Activated naive CD4-positive, alpha-beta T cell treated with anti-CD3 and anti-CD28 coated beads for 36 hours (primary cell): ENCODE data around the gene CDKN2D. TPM values are rescaled to one million over a fixed set of nuclear protein-coding genes. Genes with fewer than 3 reads are reported as not detected.
A peak's percentile ranks its signal among the peaks of the same experiment; 100 is the strongest.
"Not testable (repeated sequence)": the region's sequence is repeated elsewhere in the genome, so short reads cannot be mapped to it uniquely, and the experiment has no call there.

ENCODE experiments used
- CTCF ChIA-PET: fragments of 350-600 bp; sonication (Branson Sonifier 250); formaldehyde crosslinking; loops from one replicate; lab custom pipeline; 2021; ENCODE audit warnings: antibody characterized with exemption; lab: Charles Lee
- DNase-seq: peaks from one replicate; pipeline ENCODE4 v3.0.0-alpha.2; 2020
- H3K27ac Mint-ChIP-seq: one replicate; pipeline ENCODE4 v1.8.0; 2021; ENCODE audit warnings: mild to moderate bottlenecking, mixed read lengths
- H3K27me3 Mint-ChIP-seq: one replicate; pipeline ENCODE4 v1.8.0; 2021; ENCODE audit warnings: low read depth, mixed read lengths
- H3K36me3 Mint-ChIP-seq: one replicate; pipeline ENCODE4 v1.8.0; 2021; ENCODE audit warnings: low read depth, mixed read lengths
- H3K4me1 Mint-ChIP-seq: one replicate; pipeline ENCODE4 v1.8.0; 2021; ENCODE audit warnings: low read depth, mixed read lengths
- H3K4me3 Mint-ChIP-seq: one replicate; pipeline ENCODE4 v1.8.0; 2021; ENCODE audit warnings: mild to moderate bottlenecking, moderate library complexity, mixed read lengths
- H3K9me3 Mint-ChIP-seq: one replicate; pipeline ENCODE4 v1.8.0; 2021; ENCODE audit warnings: mixed read lengths
- intact Hi-C: fragments of 100-400 bp; cut with micrococcal nuclease; formaldehyde crosslinking; loops from one replicate; pipeline ENCODE4 v1.15.1; 2023
- total RNA-seq, 2 experiments: library from RNA; stranded (reverse); gene quantifications; one replicate each; pipeline ENCODE4 v1.2.3, GENCODE V29; 2021

The CDKN2D gene
- total RNA-seq, 2 experiments from 2014 or later = 69.2 to 75.2 TPM

DNA sequence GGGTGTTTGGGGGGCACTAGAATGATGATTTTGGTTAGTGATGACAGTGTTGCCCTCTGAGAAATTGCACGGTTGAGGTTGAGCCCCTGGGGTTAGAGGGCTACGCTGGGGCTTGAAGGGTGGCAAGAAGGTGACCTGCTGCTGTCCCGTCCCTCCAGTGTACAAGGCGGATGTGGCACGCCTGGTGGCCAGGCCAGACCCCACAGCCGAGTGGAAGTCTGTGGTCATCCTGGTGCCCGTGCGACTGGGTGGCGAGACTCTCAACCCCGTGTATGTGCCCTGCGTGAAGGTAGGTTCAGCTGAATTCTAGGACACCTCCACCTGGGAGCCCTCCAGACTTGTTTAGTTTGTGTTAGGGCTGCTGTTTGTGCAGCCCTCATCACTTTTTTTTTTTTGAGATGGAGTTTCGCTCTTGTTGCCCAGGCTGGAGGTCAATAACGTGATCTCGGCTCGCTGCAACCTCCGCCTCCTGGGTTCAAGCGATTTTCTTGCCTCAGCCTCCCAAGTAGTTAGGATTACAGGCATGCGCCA, 20.0 kb downstream of the CDKN2D start:
- H3K4me3 Mint-ChIP-seq = no peak overlapping the region
- CTCF ChIA-PET = interaction anchor here (1.0 kb wide), 1 partner anchor 13 kb away, joined by 3 read pairs; no protein-coding TSS in a partner anchor
- H3K36me3 Mint-ChIP-seq = peaks cover 30% of the 10 kb centered on the region
- H3K27ac Mint-ChIP-seq = no peak overlapping the region
- H3K4me1 Mint-ChIP-seq = peaks cover 33% of the 10 kb centered on the region
- intact Hi-C loops = no loop called here
- no peaks in the 10 kb centered on the region for H3K9me3 Mint-ChIP-seq
- no peak for DNase-seq
- H3K27me3 Mint-ChIP-seq = no peaks in the 10 kb centered on the region

DNA sequence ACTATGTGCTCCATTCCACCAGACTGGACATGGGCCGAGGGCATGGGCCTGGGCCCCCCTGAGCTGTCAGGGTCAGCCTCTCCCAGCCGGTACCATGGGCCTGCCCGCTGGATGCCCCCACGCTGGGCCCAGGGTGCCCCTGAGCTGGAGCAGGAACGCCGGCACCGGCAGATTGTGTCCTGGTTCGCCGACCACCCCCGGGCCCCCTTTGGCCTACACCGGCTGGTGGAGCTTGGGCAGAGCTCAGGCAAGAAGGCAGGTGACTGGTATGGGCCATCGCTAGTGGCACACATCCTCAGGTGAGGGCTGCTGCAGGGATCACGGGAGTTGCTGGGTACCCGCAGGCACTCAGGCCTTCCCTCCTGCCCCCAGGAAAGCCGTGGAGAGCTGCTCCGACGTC, 22.0 kb downstream of the CDKN2D start:
- Mint-ChIP-seq H3K9me3 (no peaks in the 10 kb centered on the region), H3K36me3 (peaks cover 11% of the 10 kb centered on the region), H3K4me1 (peaks cover 19% of the 10 kb centered on the region), H3K27ac (no peak overlapping the region), H3K27me3 (no peaks in the 10 kb centered on the region), H3K4me3 (no peak overlapping the region)
- CTCF ChIA-PET = interaction anchor here (0.7 to 1.3 kb wide), 2 partner anchors 15 to 37 kb away, joined by 3 to 4 read pairs; no protein-coding TSS in a partner anchor
- no peak for DNase-seq
- intact Hi-C loops = no loop called here

DNA sequence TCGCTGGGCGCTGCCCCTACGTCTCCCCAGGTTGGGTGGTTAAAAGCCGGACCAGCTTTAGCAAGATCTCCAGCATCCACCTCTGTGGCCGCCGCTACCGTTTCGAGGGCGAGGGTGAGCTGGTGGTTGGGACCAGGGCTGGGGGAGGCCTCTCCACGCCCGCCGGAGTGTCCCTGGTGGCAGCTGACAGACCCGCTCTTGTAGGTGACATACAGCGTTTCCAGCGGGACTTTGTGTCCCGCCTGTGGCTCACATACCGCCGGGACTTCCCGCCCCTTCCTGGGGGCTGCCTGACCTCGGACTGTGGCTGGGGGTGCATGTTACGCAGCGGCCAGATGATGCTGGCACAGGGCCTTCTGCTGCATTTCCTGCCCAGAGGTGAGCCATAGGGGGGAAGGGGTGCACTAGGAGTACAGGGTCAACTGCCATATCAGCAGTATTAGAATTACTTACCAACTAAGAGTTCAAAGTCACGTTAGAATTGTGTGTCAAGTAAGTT, 24.0 kb downstream of the CDKN2D start:
- Mint-ChIP-seq H3K36me3 (peaks cover 5% of the 10 kb centered on the region), H3K9me3 (no peaks in the 10 kb centered on the region), H3K27ac (peak overlapping the region; percentile 84), H3K4me3 (peak overlapping the region; percentile 85), H3K4me1 (peaks cover 14% of the 10 kb centered on the region), H3K27me3 (no peaks in the 10 kb centered on the region)
- intact Hi-C loops = no loop called here
- DNase-seq = peak; percentile 25
- CTCF ChIA-PET = interaction anchor here (0.6 to 2.1 kb wide), 2 partner anchors 38 to 52 kb away, joined by 3 to 8 read pairs; no protein-coding TSS in a partner anchor

DNA sequence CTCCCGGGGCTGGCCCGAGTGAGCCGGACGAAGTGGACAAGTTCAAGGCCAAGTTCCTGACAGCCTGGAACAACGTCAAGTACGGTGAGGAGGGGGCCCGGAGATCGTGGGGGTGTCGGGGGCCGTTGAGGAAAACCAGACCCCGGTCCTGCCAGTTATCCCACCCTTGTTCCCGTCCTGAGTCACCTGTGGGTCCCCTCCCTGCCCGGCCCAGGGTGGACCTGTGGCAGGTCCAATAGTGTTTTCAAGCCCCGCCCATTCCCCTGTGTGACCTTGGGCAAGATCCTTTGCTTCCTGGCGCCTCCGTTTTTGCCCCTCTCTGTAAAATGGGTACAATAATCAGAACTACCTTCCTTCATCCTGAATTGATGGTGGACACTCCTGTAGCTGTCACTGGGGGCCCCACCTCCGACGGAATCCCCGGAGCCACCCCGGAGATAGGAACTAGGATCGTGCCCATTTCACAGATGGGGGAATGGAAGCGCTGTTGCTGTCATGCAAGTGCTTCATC, 24.5 kb downstream of the CDKN2D start:
- CTCF ChIA-PET = interaction anchor here (2.1 kb wide), 1 partner anchor 38 kb away, joined by 8 read pairs; no protein-coding TSS in a partner anchor
- H3K27ac Mint-ChIP-seq = peak overlapping the region; percentile 84
- peak; percentile 30 for DNase-seq
- H3K36me3 Mint-ChIP-seq = peaks cover 5% of the 10 kb centered on the region
- intact Hi-C loops = no loop called here
- peak overlapping the region; percentile 85 for H3K4me3 Mint-ChIP-seq
- H3K4me1 Mint-ChIP-seq = peaks cover 14% of the 10 kb centered on the region
- no peaks in the 10 kb centered on the region for H3K9me3 Mint-ChIP-seq
- no peaks in the 10 kb centered on the region for H3K27me3 Mint-ChIP-seq

DNA sequence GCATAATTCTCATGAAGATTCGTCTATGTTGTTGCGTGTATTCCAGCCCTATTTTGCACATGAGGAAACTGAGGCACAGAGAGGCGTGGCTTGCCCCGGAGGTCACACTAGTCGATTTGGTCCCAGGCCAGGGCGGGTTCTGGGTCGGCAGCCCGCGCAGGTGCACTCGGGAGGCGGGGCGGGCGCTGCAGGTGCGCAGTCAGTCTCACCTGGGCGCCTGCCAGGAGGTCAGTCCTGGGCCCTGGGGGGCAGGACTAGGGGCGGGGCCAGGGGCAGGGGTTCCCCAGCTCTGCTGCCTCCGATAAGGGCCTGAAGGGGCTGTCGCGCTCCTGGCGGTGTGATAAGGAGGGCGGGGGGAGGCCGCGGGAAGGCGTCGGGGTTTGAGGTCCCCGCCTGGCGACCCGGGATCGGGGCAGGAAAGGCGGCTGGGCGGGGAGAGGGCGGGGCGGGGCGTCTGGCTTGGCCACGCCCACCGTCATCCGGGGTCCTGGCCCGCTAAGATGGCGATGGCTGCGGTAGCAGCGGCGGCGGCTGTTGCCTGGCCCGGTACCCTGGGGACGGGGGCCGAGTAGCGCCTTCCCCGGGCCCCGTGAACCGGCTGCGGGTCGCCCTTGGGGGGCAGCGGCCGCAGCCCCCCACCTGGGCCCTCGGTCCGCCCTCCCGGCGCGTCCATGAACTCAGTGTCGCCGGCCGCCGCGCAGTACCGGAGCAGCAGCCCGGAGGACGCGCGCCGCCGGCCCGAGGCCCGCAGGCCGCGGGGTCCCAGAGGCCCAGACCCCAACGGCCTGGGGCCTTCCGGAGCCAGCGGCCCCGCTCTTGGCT, 25.1 kb downstream of the CDKN2D start, which contains the start of gene ATG4D:
ATG4D (plus strand) TSS at position 485 of the 822 bp plus-strand sequence; CDS start at position 672, 187 bp downstream.
- H3K27me3 Mint-ChIP-seq = peaks cover 5% of the 10 kb centered on the region
- peaks cover 5% of the 10 kb centered on the region for H3K36me3 Mint-ChIP-seq
- CTCF ChIA-PET = interaction anchor here (1.3 to 3.5 kb wide), 2 partner anchors 28 to 38 kb away, joined by 4 to 28 read pairs; no protein-coding TSS in a partner anchor
- peaks cover 16% of the 10 kb centered on the region for H3K4me1 Mint-ChIP-seq
- H3K27ac Mint-ChIP-seq = peak within 1 kb of the TSS; percentile 84
- peak within 1 kb of the TSS; percentile 85 for H3K4me3 Mint-ChIP-seq
- no peaks in the 10 kb centered on the region for H3K9me3 Mint-ChIP-seq
- intact Hi-C loops = loop anchor here (1.0 to 2.0 kb wide), 3 partner anchors 23 to 112 kb away; partner anchors contain the start of gene KRI1
- DNase-seq = peak; percentile 78

DNA sequence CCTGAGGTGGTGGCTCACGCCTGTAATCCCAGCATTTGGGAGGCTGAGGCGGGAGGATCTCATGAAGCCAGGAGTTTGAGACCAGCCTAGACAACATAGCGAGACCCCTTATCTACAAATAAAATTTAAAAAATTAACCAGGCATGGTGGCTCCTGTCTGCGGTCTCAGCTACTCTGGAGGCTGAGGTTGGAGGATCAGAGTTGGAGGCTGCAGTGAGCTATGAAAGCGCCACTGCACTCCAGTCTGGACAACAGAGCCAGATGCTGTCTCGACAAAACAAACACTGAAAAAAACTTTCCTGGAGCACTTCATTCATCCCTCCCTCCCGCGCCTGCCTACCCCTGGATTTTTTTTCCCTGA, 25.7 kb downstream of the CDKN2D start:
- Mint-ChIP-seq H3K4me1 (peaks cover 16% of the 10 kb centered on the region), H3K4me3 (peak overlapping the region; percentile 78), H3K27me3 (peaks cover 11% of the 10 kb centered on the region), H3K27ac (peak overlapping the region; percentile 59), H3K36me3 (peaks cover 5% of the 10 kb centered on the region), H3K9me3 (no peaks in the 10 kb centered on the region)
- no peak for DNase-seq
- intact Hi-C loops = loop anchor here (1.0 to 2.0 kb wide), 3 partner anchors 23 to 112 kb away; partner anchors contain the start of gene KRI1
- CTCF ChIA-PET = interaction anchor here (0.7 to 3.5 kb wide), 5 partner anchors 18 to 37 kb away, joined by 3 to 28 read pairs (median 4); no protein-coding TSS in a partner anchor

DNA sequence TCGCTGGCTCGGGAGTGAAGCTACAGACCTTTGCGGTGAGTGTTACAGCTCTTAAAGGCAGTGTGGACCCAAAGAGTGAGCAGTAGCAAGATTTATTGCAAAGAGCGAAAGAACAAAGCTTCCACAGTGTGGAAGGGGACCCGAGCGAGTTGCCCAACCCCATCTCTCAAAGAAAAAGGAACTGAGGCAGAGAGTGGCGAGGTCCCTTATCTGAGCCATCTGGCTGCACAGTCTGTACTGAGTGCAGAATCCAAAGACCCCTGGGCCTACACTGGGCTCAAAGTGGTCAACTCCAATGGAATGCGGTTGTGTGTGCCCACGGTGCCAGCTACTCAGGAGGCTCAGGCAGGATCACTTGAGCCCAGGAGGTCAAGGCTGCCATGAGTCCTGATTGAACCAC, 29.8 kb downstream of the CDKN2D start:
- H3K27ac Mint-ChIP-seq, H3K36me3 Mint-ChIP-seq, H3K9me3 Mint-ChIP-seq, CTCF ChIA-PET, H3K4me3 Mint-ChIP-seq, H3K4me1 Mint-ChIP-seq, intact Hi-C loops, DNase-seq: not testable (repeated sequence)
- peaks cover 15% of the 10 kb centered on the region for H3K27me3 Mint-ChIP-seq

DNA sequence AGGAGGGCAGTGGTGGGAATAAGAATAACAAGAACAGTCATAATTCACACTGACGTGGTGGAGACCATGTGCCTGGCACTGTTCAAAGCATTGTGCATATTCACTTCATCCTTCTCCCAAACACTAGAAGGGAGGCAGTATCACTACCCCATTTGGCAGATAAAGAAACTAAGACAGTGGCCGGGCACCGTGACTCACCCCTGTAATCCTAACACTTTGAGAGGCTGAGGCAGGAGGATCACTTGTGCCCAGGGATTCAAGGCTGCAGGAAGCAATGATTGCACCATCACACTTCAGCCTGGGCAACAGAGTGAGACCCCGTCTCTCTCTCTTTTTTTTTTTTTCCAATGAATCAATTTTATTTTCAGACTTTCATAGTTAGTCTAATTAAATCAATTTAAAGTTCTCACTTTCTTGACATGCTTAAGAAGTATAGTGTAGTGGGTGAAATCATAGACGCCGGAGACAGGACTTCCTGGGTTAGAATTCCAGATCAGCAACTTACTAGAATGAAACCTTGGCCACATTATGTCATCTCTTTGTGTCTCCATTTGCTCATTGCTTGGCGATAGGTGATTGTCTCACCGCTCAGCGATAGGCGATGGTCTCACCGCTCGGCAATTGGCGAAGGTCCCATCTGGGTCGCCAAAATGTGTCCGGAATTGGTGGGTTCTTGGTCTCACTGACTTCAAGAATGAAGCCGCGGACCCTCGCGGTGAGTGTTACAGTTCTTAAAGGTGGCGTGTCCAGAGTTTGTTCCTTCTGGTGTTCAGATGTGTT, 30.4 kb downstream of the CDKN2D start:
- Mint-ChIP-seq H3K9me3 (no peaks in the 10 kb centered on the region), H3K27ac (no peak overlapping the region), H3K4me1 (peaks cover 5% of the 10 kb centered on the region), H3K27me3 (peaks cover 15% of the 10 kb centered on the region), H3K4me3 (no peak overlapping the region), H3K36me3 (no peaks in the 10 kb centered on the region)
- intact Hi-C loops = no loop called here
- CTCF ChIA-PET = interaction anchor here (0.9 kb wide), 1 partner anchor 25 kb away, joined by 3 read pairs; no protein-coding TSS in a partner anchor
- DNase-seq = no peak

DNA sequence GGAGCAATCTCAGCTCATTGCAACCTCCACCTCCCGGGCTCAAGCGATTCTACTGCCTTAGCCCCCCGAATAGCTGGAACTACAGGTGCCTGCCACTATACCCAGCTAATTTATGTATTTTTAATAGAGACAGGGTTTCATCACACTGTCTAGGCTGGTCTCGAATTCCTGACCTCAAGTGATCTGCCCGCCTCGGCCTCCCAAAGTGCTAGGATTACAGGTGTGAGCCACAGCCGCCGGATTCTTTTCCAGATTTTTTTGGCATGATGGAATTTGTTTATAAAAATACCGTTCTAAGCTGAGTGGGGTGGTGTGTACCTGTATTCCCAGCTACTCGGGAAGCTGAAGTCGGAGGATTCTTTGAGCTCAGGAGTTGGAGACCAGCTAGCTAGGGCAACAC, 31.1 kb downstream of the CDKN2D start:
- Mint-ChIP-seq H3K4me3 (no peak overlapping the region), H3K9me3 (no peaks in the 10 kb centered on the region), H3K4me1 (peaks cover 2% of the 10 kb centered on the region), H3K36me3 (no peaks in the 10 kb centered on the region), H3K27ac (no peak overlapping the region), H3K27me3 (peaks cover 15% of the 10 kb centered on the region)
- intact Hi-C loops = no loop called here
- CTCF ChIA-PET = interaction anchor here (0.6 to 0.9 kb wide), 2 partner anchors 25 to 34 kb away, joined by 3 to 6 read pairs; no protein-coding TSS in a partner anchor
- no peak for DNase-seq

DNA sequence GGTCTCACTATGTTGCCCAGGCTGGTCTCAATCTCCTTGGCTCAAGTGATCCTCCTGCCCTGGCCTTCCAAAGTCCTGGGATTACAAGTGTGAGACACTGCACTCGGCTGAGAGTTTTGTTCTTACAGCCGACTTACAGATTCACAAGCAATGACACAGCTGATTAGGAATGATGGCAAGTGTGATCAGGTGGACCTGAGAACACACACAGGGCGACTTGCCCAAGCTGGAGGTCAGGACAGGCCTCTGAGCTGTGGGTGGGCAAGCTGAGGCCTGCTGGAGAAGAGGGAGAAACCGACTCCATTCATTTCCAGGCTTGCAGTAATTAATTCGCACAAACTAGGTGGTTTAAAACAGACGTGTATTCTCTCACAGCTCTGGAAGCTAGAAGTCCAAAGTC, 33.2 kb downstream of the CDKN2D start:
- DNase-seq = no peak
- intact Hi-C loops = no loop called here
- Mint-ChIP-seq H3K27me3 (peaks cover 15% of the 10 kb centered on the region), H3K4me3 (no peak overlapping the region), H3K27ac (no peak overlapping the region), H3K4me1 (peaks cover 2% of the 10 kb centered on the region), H3K36me3 (no peaks in the 10 kb centered on the region), H3K9me3 (peaks cover 2% of the 10 kb centered on the region)
- CTCF ChIA-PET = interaction anchor here (0.7 to 1.7 kb wide), 5 partner anchors 13 to 165 kb away, joined by 3 to 10 read pairs (median 3); partner anchors contain the start of gene QTRT1

DNA sequence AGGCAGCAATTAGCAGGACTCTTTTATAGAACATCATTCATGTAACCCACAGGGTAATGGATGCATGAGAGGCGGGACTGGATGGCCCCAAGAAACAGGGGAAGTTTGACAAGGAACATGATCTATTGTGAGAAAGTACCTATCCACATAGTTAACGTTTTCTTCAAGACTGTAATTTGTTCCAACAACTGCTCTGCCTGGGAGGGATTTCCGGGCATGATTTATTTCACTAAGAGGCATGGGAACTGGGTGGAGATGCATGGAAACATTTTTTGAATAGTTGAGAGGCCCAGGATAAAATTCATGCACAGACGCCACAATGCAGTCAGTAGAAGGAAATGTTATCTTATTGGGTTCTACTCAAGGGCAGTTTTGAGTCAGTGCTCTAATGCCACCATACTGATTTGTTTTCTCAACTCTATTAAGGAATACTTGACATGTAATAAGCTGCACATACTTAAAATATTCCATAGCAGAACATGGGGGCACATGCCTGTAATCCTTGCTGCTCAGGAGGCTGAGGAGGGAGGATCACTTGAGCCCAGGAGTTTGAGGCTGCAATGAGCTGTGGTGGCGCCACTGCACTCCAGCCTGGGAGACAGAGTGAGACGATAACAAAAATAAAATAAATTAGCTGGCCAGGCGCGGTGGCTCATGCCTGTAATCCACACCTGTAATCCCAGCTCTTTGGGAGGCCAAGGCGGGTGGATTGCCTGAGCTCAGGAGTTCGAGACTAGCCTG, 35.0 kb downstream of the CDKN2D start:
- Mint-ChIP-seq H3K27ac (no peak overlapping the region), H3K36me3 (no peaks in the 10 kb centered on the region), H3K9me3 (peaks cover 2% of the 10 kb centered on the region), H3K4me1 (peaks cover under 1% of the 10 kb centered on the region), H3K4me3 (no peak overlapping the region), H3K27me3 (peaks cover 12% of the 10 kb centered on the region)
- DNase-seq = no peak
- CTCF ChIA-PET = interaction anchor here (0.8 to 1.7 kb wide), 3 partner anchors 22 to 166 kb away, joined by 3 to 10 read pairs (median 3); no protein-coding TSS in a partner anchor
- intact Hi-C loops = no loop called here
